Stimulated activated naive CD8-positive, alpha-beta T cell treated with anti-CD3 and anti-CD28 coated beads, Interleukin-15, Interleukin-2, amounts not matched to agents 100 ng/mL and 50 ng/mL, for 24 hours (primary cell): ENCODE data around the gene EFTUD2.

Experiments
- H3K27ac Mint-ChIP-seq: one replicate; pipeline ENCODE4 v1.8.0; 2021; ENCODE audit warnings: mild to moderate bottlenecking, mixed read lengths
- H3K27me3 Mint-ChIP-seq: one replicate; pipeline ENCODE4 v1.8.0; 2021; ENCODE audit warnings: mixed read lengths
- H3K36me3 Mint-ChIP-seq: one replicate; pipeline ENCODE4 v1.8.0; 2021; ENCODE audit warnings: low read depth, mixed read lengths
- H3K4me1 Mint-ChIP-seq: one replicate; pipeline ENCODE4 v1.8.0; 2021; ENCODE audit warnings: low read depth, mixed read lengths
- H3K4me3 Mint-ChIP-seq: one replicate; pipeline ENCODE4 v1.8.0; 2021; ENCODE audit warnings: mild to moderate bottlenecking, mixed read lengths
- H3K9me3 Mint-ChIP-seq: one replicate; pipeline ENCODE4 v1.8.0; 2021; ENCODE audit warnings: mixed read lengths

Gene EFTUD2

GRCh38 chr17:44889003-44889402, 10.2 kb downstream of the EFTUD2 start:
- Mint-ChIP-seq H3K9me3 (no peaks in the 10 kb centered on the region), H3K4me1 (peaks cover 7% of the 10 kb centered on the region), H3K27me3 (no peaks in the 10 kb centered on the region), H3K4me3 (no peak overlapping the region), H3K27ac (no peak overlapping the region), H3K36me3 (peaks cover 40% of the 10 kb centered on the region)

GRCh38 chr17:44887971-44888954, 11.0 kb downstream of the EFTUD2 start:
- no peak overlapping the region for H3K4me3 Mint-ChIP-seq
- H3K36me3 Mint-ChIP-seq, result peaks cover 43% of the 10 kb centered on the region
- no peak overlapping the region for H3K27ac Mint-ChIP-seq
- H3K4me1 Mint-ChIP-seq, result peaks cover 7% of the 10 kb centered on the region
- H3K9me3 Mint-ChIP-seq, result no peaks in the 10 kb centered on the region
- no peaks in the 10 kb centered on the region for H3K27me3 Mint-ChIP-seq

GRCh38 chr17:44887016-44887415, 12.2 kb downstream of the EFTUD2 start:
- H3K9me3 Mint-ChIP-seq, result no peaks in the 10 kb centered on the region
- H3K27me3 Mint-ChIP-seq, result no peaks in the 10 kb centered on the region
- H3K27ac Mint-ChIP-seq, result no peak overlapping the region
- peaks cover 48% of the 10 kb centered on the region for H3K36me3 Mint-ChIP-seq
- no peak overlapping the region for H3K4me3 Mint-ChIP-seq
- peaks cover 7% of the 10 kb centered on the region for H3K4me1 Mint-ChIP-seq

- H3K4me1 Mint-ChIP-seq, result no peaks in the 10 kb centered on the region
- H3K36me3 Mint-ChIP-seq, result peaks cover 56% of the 10 kb centered on the region
- no peak overlapping the region for H3K27ac Mint-ChIP-seq
- no peaks in the 10 kb centered on the region for H3K27me3 Mint-ChIP-seq
- no peak overlapping the region for H3K4me3 Mint-ChIP-seq
- no peaks in the 10 kb centered on the region for H3K9me3 Mint-ChIP-seq
Observed at GRCh38 chr17:44884941-44885340, 14.3 kb downstream of the EFTUD2 start.

GRCh38 chr17:44881145-44881544, 18.1 kb downstream of the EFTUD2 start:
- Mint-ChIP-seq H3K4me1 (no peaks in the 10 kb centered on the region), H3K27me3 (no peaks in the 10 kb centered on the region), H3K4me3 (no peak overlapping the region), H3K9me3 (no peaks in the 10 kb centered on the region), H3K36me3 (peaks cover 78% of the 10 kb centered on the region), H3K27ac (no peak overlapping the region)

- Mint-ChIP-seq H3K36me3 (peaks cover 78% of the 10 kb centered on the region), H3K4me1 (no peaks in the 10 kb centered on the region), H3K9me3 (no peaks in the 10 kb centered on the region), H3K27me3 (no peaks in the 10 kb centered on the region), H3K27ac (no peak overlapping the region), H3K4me3 (no peak overlapping the region)
Observed at GRCh38 chr17:44880062-44880461, 19.2 kb downstream of the EFTUD2 start.

- H3K36me3 Mint-ChIP-seq, result peaks cover 72% of the 10 kb centered on the region
- no peaks in the 10 kb centered on the region for H3K9me3 Mint-ChIP-seq
- H3K27me3 Mint-ChIP-seq, result no peaks in the 10 kb centered on the region
- H3K27ac Mint-ChIP-seq, result no peak overlapping the region
- H3K4me1 Mint-ChIP-seq, result no peaks in the 10 kb centered on the region
- H3K4me3 Mint-ChIP-seq, result no peak overlapping the region
Observed at GRCh38 chr17:44879376-44879775, 19.9 kb downstream of the EFTUD2 start.

- Mint-ChIP-seq H3K36me3 (peaks cover 74% of the 10 kb centered on the region), H3K4me3 (no peak overlapping the region), H3K27ac (no peak overlapping the region), H3K4me1 (no peaks in the 10 kb centered on the region), H3K27me3 (no peaks in the 10 kb centered on the region), H3K9me3 (no peaks in the 10 kb centered on the region)
Observed at GRCh38 chr17:44878627-44879221, 20.5 kb downstream of the EFTUD2 start.

- Mint-ChIP-seq H3K27ac (no peak overlapping the region), H3K36me3 (peaks cover 71% of the 10 kb centered on the region), H3K4me1 (no peaks in the 10 kb centered on the region), H3K4me3 (no peak overlapping the region), H3K27me3 (no peaks in the 10 kb centered on the region), H3K9me3 (no peaks in the 10 kb centered on the region)
Observed at GRCh38 chr17:44877121-44877520, 22.1 kb downstream of the EFTUD2 start.

- Mint-ChIP-seq H3K27ac (no peak overlapping the region), H3K4me1 (no peaks in the 10 kb centered on the region), H3K4me3 (no peak overlapping the region), H3K9me3 (no peaks in the 10 kb centered on the region), H3K27me3 (no peaks in the 10 kb centered on the region), H3K36me3 (peaks cover 69% of the 10 kb centered on the region)
Observed at GRCh38 chr17:44875761-44876160, 23.5 kb downstream of the EFTUD2 start.

GRCh38 chr17:44872131-44872768, 27.0 kb downstream of the EFTUD2 start:
- Mint-ChIP-seq H3K27ac (no peak overlapping the region), H3K9me3 (no peaks in the 10 kb centered on the region), H3K36me3 (peaks cover 71% of the 10 kb centered on the region), H3K4me3 (no peak overlapping the region), H3K27me3 (no peaks in the 10 kb centered on the region), H3K4me1 (no peaks in the 10 kb centered on the region)

- Mint-ChIP-seq H3K36me3 (peaks cover 71% of the 10 kb centered on the region), H3K4me1 (no peaks in the 10 kb centered on the region), H3K27ac (no peak overlapping the region), H3K9me3 (no peaks in the 10 kb centered on the region), H3K27me3 (no peaks in the 10 kb centered on the region), H3K4me3 (no peak overlapping the region)
Observed at GRCh38 chr17:44871556-44871955, 27.7 kb downstream of the EFTUD2 start.

GRCh38 chr17:44867841-44868240, 31.4 kb downstream of the EFTUD2 start:
- H3K4me1 Mint-ChIP-seq, result no peaks in the 10 kb centered on the region
- H3K4me3 Mint-ChIP-seq, result no peak overlapping the region
- H3K9me3 Mint-ChIP-seq, result no peaks in the 10 kb centered on the region
- no peak overlapping the region for H3K27ac Mint-ChIP-seq
- H3K36me3 Mint-ChIP-seq, result peaks cover 77% of the 10 kb centered on the region
- H3K27me3 Mint-ChIP-seq, result no peaks in the 10 kb centered on the region

GRCh38 chr17:44865931-44866330, 33.3 kb downstream of the EFTUD2 start:
- H3K4me1 Mint-ChIP-seq, result no peaks in the 10 kb centered on the region
- no peaks in the 10 kb centered on the region for H3K9me3 Mint-ChIP-seq
- H3K27ac Mint-ChIP-seq, result no peak overlapping the region
- peaks cover 75% of the 10 kb centered on the region for H3K36me3 Mint-ChIP-seq
- no peaks in the 10 kb centered on the region for H3K27me3 Mint-ChIP-seq
- H3K4me3 Mint-ChIP-seq, result no peak overlapping the region

GRCh38 chr17:44865231-44865660, 34.0 kb downstream of the EFTUD2 start:
- H3K27me3 Mint-ChIP-seq, result no peaks in the 10 kb centered on the region
- no peaks in the 10 kb centered on the region for H3K4me1 Mint-ChIP-seq
- H3K27ac Mint-ChIP-seq, result no peak overlapping the region
- no peak overlapping the region for H3K4me3 Mint-ChIP-seq
- peaks cover 77% of the 10 kb centered on the region for H3K36me3 Mint-ChIP-seq
- H3K9me3 Mint-ChIP-seq, result no peaks in the 10 kb centered on the region
